HG02623 (cell line): Measurements from ENCODE around the gene GAK.

Source experiments
- ATAC-seq: cut with Tn5 transposase; IDR thresholded peaks from one replicate; pipeline ENCODE4 v1.9.1; 2021; ENCODE audit warnings: moderate library complexity; ENCODE audit not compliant: unreplicated experiment

GAK gene

DNA sequence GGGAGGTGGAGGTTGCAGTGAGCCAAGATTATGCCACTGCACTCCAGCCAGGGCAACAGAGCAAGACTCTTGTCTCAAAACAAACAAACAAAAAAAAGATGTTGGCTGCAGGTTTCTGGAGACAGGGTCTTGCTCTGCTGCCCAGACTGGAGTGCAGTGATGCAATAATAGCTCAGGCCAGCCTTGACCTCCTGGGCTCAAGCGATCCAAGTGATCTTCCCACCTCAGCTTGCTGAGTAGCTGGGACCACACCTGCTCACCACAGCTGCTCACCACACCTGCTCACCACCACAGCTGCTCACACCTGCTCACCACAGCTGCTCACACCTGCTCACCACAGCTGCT lies 76.3 kb downstream of the GAK start:
- ATAC-seq = no peak

DNA sequence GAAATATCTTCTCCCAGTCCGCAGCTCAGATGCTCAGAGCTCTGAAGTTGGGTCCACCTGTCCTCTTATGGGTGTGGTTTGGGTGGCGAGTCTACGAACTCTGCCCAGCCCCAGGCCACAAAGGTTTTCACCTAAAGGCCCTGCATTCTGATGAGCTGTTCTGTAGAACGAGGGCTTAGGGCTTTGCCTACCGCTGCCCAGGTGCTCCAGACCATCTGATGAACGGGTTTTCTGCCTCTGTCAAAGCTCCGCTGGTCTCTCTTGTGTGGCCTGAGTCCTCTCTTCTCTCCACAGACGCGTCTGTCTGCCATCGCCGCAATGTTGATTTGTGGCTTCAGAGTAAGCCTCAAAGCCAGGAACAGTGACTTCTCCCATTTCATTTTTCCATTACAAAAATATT lies 77.8 kb downstream of the GAK start:
- ATAC-seq = no peak

DNA sequence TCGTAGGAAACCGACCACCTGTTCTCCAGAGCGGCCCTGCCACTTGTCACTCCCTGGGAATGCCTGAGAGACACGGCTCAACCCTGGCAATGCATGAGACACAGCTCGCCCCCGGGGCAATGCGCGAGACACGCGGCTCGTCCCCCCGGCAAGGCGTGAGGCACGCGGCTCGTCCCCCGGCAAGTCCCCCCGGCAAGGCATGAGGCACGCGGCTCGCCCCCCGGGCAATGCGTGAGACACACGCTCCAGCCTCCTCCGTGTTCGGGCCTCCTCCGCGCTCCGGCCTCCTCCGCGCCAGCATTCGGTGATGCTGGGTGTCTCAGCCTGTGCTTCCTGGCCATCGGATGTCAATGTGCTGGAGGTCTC lies 78.7 kb downstream of the GAK start:
- ATAC-seq = no peak

DNA sequence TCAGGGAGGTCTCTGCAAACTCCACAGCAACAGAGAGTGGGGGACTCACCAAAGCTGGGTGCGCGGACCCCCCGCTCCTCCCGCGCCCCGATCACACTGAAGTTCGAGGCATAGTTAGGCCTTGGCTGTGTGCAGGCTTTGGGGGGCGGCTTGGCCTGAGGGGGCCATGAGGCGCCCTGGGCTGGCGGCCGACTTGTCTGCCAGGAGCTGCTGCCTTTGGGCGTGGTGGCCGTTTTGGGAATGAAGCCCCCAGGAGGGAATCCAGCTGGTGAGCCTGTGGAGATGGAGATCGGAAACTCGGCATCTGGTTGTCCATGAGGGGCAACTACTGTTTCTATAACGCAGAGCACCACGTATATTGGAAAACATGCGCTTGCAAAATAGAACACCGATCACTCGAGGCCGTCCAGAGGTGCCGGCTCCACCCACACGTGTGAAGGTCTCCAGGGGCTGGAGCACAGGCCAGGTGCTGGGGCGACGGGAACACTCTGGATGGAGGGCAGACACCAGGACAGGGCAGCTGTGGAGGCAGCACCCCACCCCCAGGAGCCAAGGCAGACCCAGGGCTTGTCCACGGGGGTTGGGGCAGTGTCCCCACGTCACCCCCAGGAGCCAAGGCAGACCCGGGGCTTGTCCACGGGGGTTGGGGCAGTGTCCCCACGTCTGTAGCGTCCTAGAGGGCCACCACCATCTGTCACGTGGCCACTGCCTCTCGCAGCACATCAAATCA lies 80.2 kb downstream of the GAK start:
- no peak for ATAC-seq

DNA sequence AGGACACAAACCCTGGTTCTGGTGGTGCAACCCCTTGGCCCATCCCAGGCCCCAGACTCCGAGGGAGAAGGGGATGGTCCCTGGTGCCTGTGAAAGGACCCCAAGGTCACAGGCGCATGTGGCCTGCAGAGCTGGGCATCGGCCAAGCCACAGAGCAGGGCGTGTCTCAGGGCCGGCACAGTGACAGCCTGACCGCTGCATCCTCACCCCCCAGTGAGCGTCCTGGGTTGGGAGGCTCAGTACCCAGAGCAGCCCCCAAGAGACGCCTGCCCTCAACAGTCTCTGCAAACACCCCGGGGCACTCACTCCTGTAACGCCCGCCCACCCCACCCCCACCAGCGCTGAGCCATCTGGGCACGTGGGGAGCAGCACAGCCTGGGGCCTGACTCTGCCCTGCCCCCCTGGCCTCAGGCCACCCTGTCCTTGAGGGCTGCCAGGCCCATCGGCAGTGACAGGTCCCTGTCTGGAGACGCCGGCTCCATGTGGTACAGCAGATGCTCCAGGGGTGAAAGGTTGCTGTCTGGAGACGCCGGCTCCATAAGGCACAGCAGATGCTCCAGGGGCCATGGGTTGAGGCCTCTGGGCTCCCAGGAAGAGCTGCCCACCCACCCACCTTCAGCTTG lies 81.7 kb downstream of the GAK start:
- no peak for ATAC-seq

DNA sequence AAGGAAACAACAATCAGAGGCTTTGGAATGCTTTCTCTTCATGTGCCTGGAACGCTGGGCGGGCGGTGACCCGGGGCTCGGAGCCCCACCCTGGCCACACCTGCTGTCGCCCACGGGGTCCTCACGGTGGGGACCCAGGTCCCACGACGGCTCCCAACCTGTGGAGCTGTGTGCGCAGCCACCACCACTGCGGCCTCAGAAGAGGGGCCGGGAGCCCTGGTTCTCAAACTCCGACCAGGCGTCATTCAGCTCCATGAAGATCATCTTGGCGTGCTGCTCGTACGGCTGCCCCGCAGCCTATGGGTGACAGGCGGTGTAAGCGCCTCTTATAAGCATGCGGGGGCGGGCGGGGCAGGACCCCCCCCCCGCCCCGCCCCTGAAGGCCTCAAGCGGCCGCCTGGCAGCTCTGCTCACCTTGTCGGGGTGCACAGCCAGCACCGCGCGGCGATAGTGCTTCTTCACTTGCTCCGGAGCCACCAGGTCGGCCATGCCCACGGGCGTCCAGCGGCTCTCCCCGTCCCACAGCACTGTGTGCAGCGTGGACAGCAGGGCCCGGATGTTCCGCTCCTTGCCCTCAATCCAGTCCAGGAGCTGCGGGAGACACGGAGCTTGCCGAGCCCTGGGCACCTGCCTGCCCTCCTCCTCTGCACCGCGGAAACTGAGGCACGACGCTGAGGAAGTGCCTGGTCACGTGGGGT lies 82.5 kb downstream of the GAK start:
- no peak for ATAC-seq

DNA sequence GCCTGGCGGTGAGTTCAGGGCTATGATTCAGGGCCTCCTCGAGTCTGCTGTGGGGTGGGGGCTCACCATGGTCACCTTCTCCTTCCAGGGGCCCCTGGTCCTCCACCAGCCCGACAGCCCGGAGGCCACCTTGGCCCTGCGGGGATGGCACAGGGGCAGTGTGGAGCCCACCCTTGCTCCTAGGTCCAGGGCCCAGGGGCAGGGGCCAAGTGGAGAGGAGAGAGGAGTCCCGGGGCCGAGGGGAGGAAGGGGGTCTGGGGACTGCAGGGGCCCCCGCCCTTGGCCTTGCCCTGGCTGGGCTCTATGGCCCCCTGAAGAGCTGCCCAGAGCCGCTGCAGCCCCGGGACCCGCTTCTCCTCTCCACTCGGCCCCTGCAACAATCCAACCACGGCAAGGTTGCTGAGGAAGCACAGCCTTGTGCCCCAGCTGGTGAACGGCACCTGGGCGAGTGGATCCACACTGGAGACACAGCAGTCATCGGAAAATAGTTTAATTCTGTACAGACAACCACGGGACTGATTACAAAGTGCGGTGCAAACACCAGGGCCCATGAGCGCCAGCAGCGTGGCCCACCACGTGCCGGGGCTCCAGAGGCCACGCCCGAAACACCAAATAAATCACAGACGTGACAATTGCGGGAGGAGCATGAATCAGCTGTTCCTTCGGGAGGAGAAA lies 83.2 kb downstream of the GAK start:
- ATAC-seq = no peak

DNA sequence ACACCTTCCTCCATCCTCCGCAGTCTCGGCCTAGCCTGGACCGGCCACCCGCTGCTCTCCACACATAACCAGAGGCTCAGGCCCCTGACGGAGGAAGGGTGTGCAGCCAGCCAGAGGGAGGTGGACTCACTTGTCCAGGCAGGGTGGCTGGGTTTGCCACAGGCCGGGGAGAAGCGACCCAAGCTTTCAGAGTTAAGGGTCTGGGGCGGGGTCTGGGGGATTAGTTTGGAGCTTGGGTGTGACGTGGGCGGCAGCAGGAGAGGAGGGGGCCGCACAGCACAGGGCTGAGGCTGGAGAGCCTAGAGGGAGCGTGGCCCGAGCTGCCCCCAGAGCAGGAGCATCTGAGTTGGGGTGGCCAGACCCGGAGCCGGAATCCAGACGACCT lies 83.8 kb downstream of the GAK start:
- no peak for ATAC-seq

DNA sequence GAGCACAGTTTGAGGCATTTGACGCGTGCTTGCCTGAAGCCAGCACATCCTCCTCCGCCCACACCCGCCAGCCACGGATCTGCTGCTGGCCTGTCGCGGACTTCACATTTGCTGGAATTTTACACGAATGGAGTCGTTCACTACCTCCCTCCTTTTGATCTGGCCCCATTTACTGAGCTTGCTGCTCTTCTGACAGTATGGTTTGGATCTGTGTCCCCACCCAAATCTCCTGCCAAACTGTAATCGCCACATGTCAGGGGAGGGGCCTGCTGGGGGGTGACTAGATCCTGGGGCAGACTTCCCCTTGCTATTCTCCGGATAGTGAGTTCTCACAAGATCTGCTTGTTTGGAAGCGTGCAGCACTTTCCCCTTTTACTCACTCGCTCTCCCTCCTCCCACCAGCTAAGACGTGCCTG lies 86.3 kb downstream of the GAK start:
- ATAC-seq = no peak

DNA sequence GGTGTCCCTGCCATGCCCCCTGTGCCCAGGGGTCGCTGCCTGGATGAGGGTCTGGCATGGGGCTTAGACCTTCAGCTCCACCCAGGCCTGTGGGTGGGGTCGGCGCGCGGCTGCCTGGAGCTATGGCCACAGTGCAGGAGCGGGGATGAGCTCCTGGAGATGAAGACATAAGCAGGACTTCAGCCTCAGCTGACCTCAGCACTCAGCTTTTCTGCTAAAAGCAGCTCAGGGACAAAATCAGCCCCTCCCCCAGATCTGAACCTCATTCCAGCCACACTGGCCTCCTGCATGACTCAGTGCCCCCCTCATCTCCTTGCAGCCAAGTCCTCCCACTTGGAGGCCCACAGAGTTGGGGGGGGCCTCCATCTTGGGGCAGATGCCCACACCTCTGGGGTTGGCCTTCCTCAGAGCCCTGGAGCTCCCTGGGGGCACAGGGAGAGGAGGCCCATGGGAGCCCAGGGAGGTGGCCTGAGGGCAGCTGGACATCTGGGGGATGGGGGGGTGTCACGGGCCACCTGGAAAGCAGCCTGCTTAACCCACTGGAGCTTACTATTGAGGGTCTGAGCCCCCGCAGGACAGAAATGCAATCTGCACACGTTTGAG lies 86.8 kb downstream of the GAK start:
- no peak for ATAC-seq

DNA sequence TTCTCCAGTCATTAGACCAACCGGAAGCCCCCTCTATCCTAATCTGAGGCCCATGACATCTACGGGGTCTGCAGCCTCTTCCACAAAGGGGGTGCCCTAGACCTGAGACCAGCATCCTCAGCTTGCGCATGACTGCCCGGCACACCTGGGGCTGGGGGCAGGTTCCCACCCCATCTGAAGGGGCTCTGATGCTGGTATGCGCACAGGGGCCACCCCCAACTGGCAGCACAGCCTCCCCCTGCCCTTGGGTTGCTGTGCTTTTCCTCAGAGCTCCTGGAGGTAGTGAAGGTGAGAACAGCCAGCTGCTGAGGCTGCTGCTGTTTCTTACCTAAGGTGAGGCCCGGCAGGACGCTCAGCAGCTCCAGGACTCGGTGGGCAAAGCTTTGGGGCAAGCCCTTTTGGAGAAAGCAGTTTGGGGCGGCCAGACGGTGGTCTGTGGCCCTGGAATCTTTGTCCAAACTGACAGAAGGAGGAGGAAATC lies 87.3 kb downstream of the GAK start:
- no peak for ATAC-seq

DNA sequence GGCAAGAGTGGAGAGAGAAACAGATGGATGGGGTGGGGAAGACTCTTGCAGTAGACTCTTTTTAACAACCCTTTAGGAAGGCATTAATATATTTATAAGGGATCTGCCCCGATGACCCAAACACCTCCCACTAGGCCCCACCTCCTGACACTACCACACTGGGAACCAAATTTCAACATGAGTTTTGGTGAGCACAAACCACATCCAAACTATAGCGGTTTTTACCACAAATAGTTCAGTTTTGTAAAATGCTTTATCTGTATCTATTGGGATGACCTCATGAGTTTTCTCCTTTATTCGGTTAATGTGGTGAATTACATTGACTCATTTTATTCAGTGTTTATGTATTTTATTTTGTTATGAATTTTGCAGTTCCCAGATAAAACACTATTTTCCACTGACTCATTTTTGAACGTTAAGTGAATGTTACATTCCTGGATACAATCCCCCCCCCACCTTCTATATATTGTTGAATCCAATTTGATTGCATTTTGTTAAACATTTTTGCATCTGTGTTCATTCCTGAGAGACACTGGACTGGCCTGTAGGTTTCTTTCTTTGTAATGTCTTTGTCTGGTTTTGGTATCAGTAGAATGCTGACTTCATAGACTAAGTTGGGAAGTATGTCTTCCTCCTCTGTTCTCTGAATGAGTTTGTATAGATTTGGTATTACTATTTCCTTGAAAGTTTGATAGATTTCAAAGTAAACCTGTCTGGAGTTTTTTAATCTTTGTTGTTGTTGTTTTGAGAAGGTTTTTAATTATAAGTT lies 92.3 kb downstream of the GAK start:
- ATAC-seq = no peak

DNA sequence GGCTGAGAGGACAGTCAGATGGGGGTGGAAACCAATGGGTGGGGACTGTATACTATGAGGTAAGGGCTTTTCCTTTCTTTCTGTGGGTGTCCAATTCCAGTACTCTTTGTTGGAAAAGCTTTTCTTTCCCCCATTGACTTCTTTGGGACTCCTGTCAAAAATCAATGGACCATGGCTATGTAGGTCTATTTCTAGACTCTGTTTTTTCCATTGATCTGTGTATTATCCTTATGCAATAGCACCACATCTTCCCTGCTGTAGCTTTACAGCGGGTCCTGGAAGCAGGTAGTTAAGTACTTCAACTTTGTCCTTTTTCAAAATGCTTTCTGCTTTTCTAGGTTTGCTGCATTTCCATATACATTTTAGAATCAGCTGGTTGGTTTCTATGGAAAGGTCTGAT lies 94.3 kb downstream of the GAK start:
- ATAC-seq = no peak

DNA sequence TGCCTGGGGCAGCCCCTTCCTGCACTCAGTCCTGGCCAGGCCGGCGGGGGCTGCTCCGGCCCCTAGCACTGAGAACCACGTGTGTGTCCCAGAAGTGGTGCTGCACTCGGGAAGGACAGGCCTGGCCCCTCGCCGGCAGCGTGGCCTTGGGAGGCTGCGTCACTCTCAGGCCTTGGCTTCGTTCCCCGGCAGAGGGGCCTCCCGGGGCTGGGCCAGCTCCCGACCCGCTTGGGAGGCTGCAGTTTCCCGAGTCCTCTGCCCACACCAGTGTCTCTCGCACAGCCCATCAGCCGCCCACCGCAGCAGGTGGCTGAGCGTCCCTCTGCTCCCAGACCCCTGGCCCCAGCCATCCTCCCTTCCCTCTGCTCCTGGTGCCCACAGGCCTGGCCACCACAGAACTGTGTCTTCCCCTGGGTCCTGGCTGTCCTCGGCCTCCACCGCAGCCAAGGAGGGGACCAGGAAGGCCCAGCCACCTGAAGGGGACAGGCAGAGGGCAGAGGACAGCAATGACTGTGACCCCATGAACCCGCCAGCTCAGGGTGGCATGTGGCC lies 95.3 kb downstream of the GAK start:
- ATAC-seq = no peak

DNA sequence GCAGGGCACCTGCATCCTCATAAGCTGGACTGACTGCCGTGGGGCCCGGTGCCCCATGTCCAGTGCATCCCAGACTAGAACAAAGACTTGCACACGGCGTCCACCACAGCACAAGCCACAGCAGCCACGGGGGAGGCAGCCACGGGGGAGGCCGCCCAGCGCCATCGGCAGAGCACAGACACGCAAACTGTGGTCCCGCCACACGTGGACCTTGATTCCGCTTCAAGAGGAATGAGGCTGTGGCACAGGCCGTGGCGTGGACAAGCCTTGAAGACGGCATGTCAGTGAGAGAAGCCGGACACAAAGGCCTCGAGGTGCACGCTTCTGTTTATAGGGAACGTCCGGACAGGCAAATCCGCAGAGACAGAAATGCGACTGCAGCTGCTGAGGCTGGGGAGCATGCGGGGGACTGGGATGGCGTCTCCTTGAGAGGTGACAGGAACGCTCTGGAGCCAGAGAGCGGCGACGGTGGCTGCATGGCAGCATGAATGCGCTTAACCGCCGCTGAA lies 96.1 kb downstream of the GAK start:
- ATAC-seq = no peak

DNA sequence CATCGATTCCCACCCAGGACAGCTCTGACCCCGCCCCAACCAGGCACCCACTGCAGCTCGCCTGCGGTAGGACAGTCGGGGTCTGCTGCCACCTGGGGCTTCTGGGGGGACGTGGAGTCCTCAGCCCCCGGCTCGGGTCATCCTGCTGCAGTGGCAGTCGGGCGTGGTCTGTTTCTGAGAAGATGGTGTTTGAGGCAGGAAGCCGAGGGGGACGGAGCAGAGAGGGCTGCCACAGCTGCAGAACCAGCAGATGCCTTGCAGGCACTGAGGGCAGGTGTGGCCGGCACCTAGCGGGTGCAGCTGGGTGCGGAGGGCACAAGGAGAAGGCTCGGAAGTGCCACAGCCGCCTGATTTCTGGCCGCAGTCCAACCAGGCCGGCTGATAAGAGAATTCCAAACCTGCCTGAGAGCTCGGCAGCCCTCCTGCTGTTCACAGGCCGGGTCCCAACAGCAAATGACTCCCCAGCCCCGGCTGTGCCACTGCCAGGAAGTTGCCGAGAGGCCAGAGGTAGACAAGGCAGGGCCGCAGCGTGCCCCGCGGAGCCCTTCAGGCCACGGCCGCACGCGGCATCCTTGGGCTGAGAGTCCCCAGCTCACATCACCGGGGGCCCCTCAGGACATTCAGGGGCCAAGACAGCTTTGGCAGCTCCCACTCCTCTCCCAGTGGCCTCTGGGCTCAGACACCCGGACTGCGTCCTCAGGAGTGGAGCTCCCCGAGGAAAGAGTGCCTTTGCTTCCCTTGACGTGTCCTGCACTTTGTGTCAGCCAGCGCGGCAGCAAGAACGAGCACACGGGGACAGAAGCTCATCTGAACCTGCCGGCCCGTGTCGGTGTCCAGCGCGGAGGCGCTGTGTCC lies 96.7 kb downstream of the GAK start:
- ATAC-seq = no peak

DNA sequence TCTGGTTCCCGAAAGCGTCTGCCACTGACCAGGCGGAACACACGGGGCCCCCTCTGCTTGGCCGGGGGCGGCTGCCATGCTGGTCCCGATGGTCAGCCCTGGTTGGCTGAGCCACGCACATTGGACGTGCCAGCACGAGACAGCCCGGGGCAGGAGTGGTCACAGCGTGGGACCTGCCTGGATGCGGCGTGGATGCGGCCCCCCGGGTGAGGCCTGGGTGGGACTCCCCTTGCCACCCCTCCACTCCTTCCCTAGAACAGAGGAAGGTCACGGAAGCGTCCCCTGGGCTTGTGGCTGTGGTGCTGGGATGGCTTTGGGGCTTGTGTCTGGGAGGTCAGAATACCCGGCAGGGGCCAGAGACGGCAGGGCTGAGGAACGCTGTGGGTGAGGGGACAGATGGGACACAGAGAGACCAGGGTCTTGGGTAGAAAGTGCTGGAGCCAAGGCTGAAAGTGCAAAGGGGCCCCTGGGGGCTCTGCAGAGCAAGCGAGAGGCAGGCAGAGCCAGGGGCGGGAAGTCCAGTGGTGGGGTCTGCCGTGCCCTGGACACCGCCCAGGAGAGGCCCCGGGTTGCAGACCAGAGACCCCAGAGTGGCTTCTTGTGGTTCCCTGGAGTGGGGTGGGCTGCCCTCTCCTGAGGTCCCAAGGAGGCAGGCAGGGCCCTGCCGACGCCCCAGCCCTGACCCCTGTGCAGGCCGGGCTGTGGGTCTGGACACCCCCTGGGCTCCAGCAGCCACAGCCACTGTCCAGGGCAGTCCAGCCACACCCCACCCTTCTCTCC lies 97.6 kb downstream of the GAK start:
- ATAC-seq = no peak

DNA sequence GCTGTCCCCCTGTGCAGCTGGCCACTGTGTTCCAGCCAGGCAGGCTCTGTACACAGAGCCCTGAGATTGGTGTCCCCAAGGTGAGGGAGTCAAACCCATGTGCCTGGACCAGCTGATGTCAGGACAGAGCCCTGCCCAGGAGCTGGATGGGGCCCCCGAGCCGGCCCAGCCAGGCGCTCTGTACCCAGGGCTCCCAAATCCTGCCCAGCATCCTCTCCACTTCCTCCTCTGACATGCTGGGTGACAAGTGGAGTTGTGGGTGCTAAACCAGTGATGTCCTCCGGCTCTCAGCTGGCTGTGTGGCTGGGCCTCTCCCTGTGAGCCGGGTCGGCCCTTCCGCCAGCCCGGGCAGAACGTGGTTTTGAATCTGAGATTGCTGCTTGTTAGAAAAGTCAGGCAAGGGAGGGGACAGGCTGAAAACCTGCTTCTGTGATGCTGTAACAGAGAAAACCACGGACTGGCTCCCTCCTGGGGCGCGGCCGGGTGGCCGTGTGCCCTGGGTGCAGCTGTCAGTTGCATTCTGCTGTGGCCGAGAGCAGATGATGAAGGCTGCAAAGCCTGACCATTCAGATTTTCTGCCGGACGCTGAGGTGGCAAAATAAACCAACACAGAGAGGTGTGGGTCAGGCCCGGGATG lies 98.3 kb downstream of the GAK start:
- no peak for ATAC-seq
